Common myeloid progenitor, CD34-positive (primary cell): ENCODE measurements around the gene UBE2E2.

ENCODE experiments used
- CTCF ChIA-PET: fragments of 350-600 bp; sonication (Branson Sonifier 250); formaldehyde crosslinking; loops from one replicate; lab custom pipeline; 2021; ENCODE audit warnings: antibody characterized with exemption; lab: Charles Lee
- POLR2A ChIA-PET: fragments of 350-600 bp; sonication (Branson Sonifier 250); formaldehyde crosslinking; loops from one replicate; lab custom pipeline; 2021; ENCODE audit warnings: antibody characterized with exemption; lab: Charles Lee
- DNase-seq, 3 donors: peaks; one replicate each; pipeline versions ENCODE4 v3.0.0 to v3.0.0-alpha.2; 2013
- H3K27ac ChIP-seq, 2 experiments: 1 replicate in 1 of 2; 2 replicates in 1 of 2; pipeline ENCODE4 v1.7.0; 2013; ENCODE audit warnings: inconsistent platforms in 2 of 2, low read length in 2 of 2, mild to moderate bottlenecking in 2 of 2, low read depth in 1 of 2, moderate library complexity in 1 of 2; ENCODE audit not compliant: severe bottlenecking in 2 of 2, insufficient read depth in 1 of 2, poor library complexity in 1 of 2
- H3K27me3 ChIP-seq, 5 experiments: replicated peaks in 2 of 5; 1 replicate in 3 of 5; 2 replicates in 2 of 5; pipeline versions ENCODE4 v1.6.1 to v1.7.0; 2013; ENCODE audit warnings: low read length in 4 of 5, mild to moderate bottlenecking in 2 of 5, moderate library complexity in 2 of 5, inconsistent platforms in 1 of 5; ENCODE audit not compliant: insufficient read depth in 5 of 5, control insufficient read depth in 4 of 5
- H3K36me3 ChIP-seq, 4 experiments: 1 replicate in 2 of 4; 2 replicates in 2 of 4; pipeline versions ENCODE4 v1.6.1 to v1.7.0; 2013; ENCODE audit warnings: low read length in 3 of 4, control low read depth in 1 of 4, mild to moderate bottlenecking in 1 of 4; ENCODE audit not compliant: control insufficient read depth in 4 of 4, insufficient read depth in 4 of 4
- H3K4me1 ChIP-seq, 4 experiments: 1 replicate in 3 of 4; 2 replicates in 1 of 4; pipeline versions ENCODE4 v1.6.1 to v1.7.1; 2013; ENCODE audit warnings: low read length in 3 of 4, mild to moderate bottlenecking in 3 of 4, control low read depth in 1 of 4, inconsistent platforms in 1 of 4, moderate library complexity in 1 of 4; ENCODE audit not compliant: control insufficient read depth in 4 of 4, insufficient read depth in 4 of 4; ENCODE audit errors: control extremely low read depth in 1 of 4
- H3K4me3 ChIP-seq, 7 experiments: 1 replicate in 4 of 7; 2 replicates in 3 of 7; pipeline versions ENCODE4 v1.5.1 to v1.7.0; 2013; ENCODE audit warnings: mild to moderate bottlenecking in 7 of 7, low read length in 6 of 7, moderate library complexity in 6 of 7, inconsistent platforms in 2 of 7, low read depth in 2 of 7, control low read depth in 1 of 7; ENCODE audit not compliant: insufficient read depth in 4 of 7, control insufficient read depth in 1 of 7; ENCODE audit errors: extremely low read depth in 1 of 7
- H3K9me3 ChIP-seq, 5 experiments: 1 replicate in 4 of 5; 2 replicates in 1 of 5; pipeline versions ENCODE4 v1.6.1 to v1.7.1; 2013; ENCODE audit warnings: low read length in 4 of 5, mild to moderate bottlenecking in 2 of 5, inconsistent platforms in 1 of 5, low read depth in 1 of 5, moderate library complexity in 1 of 5; ENCODE audit not compliant: control insufficient read depth in 4 of 5, insufficient read depth in 2 of 5; ENCODE audit errors: control extremely low read depth in 1 of 5
- WGBS: methylation state at CpG from one replicate; pipeline ENCODE4 v1.1.5; 2013; ENCODE audit not compliant: insufficient coverage; 5-methylcytosine and 5-hydroxymethylcytosine counted together

UBE2E2 gene

DNA sequence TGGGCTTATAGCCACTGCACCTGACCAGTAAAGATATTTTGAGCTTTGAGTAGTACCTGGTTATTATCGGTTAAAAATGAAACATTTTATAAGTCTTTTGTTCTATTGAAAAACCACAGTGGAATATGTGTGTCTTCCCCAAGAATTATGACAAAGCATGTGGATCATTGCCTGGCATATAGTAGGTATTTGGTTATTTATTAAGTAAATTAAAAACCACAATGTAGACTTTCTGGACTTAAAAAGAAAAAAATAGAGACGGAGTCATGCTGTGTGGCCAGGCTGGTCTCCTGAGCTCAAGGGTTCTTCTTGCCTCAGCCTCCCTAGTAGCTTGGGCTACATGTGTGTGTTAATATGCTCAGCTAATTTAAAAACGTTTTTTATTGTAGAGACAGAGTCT, 43.5 kb downstream of the UBE2E2 start:
- H3K27me3 ChIP-seq: no peaks in the 10 kb centered on the region
- no peaks in the 10 kb centered on the region for H3K4me1 ChIP-seq
- no peak overlapping the region for H3K4me3 ChIP-seq
- WGBS: 82% methylated on average over 2 of the region's 3 CpGs
- DNase-seq: no peak
- H3K36me3 ChIP-seq: no peaks in the 10 kb centered on the region
- POLR2A ChIA-PET: no interaction called here
- no peak overlapping the region for H3K27ac ChIP-seq
- no peaks in the 10 kb centered on the region for H3K9me3 ChIP-seq
- CTCF ChIA-PET: no interaction called here

DNA sequence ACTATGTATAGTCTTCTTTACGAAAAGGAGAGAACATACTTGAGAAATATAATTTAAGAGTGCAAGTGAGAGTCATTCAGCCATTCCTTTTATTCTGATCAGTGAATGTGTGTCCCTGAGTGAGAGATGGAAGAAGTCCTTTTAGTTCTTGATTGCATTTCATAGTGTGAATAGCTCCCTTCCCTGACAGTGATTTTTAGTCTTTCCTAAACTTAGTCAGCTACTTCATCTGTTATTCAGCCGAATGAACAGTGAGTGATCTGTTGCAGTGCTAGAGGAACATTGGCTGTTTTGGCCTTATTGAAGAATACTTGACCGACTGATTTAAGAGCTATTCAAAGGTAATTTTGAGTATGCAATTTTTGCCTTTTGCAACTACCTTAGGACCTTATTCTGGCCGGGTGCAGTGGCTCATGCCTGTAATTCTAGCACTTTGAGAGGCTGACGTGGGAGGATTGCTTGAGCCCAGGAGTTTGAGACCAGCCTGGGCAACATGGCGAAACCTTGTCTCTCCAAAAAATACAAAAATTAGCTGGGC, 45.5 kb downstream of the UBE2E2 start:
- Histone ChIP-seq H3K4me1 (no peaks in the 10 kb centered on the region), H3K27me3 (no peaks in the 10 kb centered on the region), H3K4me3 (no peak overlapping the region), H3K27ac (no peak overlapping the region), H3K9me3 (no peaks in the 10 kb centered on the region), H3K36me3 (no peaks in the 10 kb centered on the region)
- POLR2A ChIA-PET: no interaction called here
- WGBS: 100% methylated on average over 5 of the region's 6 CpGs
- CTCF ChIA-PET: interaction anchor here (0.6 to 2.3 kb wide), 2 partner anchors 14 to 70 kb away, joined by 3 to 7 read pairs; no protein-coding TSS in a partner anchor
- DNase-seq: no peak

DNA sequence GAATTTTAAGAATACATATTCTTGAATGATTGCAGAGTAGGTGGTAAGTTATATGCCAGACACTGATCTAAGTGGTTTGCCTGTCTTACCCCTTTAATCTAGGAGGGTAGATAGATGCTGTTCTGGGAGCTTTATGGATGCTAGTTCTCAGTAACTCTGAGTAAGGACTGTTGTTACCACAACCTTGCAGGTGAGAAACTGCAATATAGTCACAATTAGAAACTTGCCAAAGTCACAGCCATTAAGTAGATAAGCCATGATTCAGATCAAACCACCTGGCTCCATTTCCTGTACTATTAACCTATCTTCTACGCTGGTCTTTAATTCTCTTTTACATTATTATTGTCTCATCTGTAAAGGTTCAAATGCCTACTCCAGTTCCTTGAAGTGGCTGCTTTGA, 46.8 kb downstream of the UBE2E2 start:
- Histone ChIP-seq H3K4me3 (no peak overlapping the region), H3K27ac (no peak overlapping the region), H3K36me3 (no peaks in the 10 kb centered on the region), H3K9me3 (no peaks in the 10 kb centered on the region), H3K27me3 (no peaks in the 10 kb centered on the region), H3K4me1 (peaks cover 0 to 8% (median 1%) of the 10 kb centered on the region in 4 experiments)
- CTCF ChIA-PET: no interaction called here
- no CpG with 5 or more reads among the region's 1 CpG for whole genome bisulfite sequencing
- POLR2A ChIA-PET: no interaction called here
- DNase-seq: no peak

DNA sequence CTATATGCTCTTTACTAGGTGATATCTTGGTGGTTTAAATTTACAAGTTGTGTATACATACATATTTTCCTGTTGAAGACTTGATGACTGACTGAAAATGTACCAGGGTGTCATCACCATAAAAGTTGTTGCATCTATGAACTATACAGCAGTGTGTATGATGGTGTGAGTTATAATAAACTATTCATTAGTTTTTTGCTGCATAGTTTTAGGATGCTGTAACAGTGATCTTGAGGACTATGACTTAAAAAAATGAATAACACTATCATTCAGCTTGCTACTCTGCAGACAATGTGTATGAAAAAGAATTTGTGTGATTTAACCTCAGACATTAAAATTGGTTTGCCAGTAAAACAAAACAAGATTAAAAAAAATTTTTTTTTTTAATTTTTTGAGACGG, 49.0 kb downstream of the UBE2E2 start:
- Histone ChIP-seq H3K4me1 (peaks cover 0 to 14% (median 1%) of the 10 kb centered on the region in 4 experiments), H3K27ac (no peak overlapping the region), H3K9me3 (no peaks in the 10 kb centered on the region), H3K27me3 (no peaks in the 10 kb centered on the region), H3K4me3 (no peak overlapping the region), H3K36me3 (no peaks in the 10 kb centered on the region)
- POLR2A ChIA-PET: no interaction called here
- CTCF ChIA-PET: no interaction called here
- no peak for DNase-seq
- 90% methylated on average over 1 of the region's 1 CpG for WGBS

DNA sequence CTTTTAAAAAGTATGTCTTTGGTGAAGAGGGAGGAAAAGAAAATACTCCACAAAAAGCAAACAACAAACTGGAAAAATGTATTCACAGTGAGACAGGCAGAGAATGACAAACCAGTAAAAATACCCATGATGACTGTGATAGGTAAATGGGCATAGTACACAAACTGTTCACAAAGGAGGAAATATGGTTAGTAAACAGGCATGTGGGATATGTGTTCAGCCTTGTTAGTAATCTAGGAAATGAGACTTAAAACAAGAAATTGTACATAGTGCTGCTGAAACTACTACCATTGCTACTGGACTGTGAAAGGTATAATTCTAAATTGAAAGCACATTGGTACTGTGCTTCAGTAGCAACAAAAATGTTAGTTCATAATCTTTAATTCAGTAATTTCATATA, 50.1 kb downstream of the UBE2E2 start:
- no peaks in the 10 kb centered on the region for H3K9me3 ChIP-seq
- H3K27ac ChIP-seq: no peak overlapping the region
- ChIA-PET POLR2A (no interaction called here), CTCF (no interaction called here)
- H3K4me1 ChIP-seq: peaks cover 0 to 15% (median 1%) of the 10 kb centered on the region in 4 experiments
- DNase-seq: no peak
- H3K4me3 ChIP-seq: no peak overlapping the region
- no peaks in the 10 kb centered on the region for H3K36me3 ChIP-seq
- no peaks in the 10 kb centered on the region for H3K27me3 ChIP-seq

DNA sequence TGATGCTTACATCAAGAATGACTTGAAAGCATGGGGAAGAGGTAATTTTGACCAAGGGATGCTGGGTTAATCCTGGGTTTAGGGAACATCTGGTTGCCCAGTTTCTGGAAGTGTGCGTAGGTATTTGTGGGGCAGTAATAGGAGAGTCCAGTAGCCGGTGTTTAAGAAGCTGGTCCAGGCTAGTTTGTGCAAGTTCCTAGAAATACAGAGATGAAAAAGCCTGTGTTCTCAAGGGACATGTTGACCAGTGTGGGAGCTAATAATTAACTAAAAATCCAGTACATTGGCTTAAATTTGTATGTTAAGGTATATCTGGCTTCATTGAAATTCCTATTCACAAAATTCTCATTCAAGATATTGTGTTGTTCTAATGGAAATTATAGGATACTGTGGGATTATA, 51.2 kb downstream of the UBE2E2 start:
- ChIA-PET POLR2A (interaction anchor here (0.6 kb wide), 1 partner anchor 88 kb away, joined by 6 read pairs; no protein-coding TSS in a partner anchor), CTCF (no interaction called here)
- WGBS: 100% methylated on average over 2 of the region's 2 CpGs

DNA sequence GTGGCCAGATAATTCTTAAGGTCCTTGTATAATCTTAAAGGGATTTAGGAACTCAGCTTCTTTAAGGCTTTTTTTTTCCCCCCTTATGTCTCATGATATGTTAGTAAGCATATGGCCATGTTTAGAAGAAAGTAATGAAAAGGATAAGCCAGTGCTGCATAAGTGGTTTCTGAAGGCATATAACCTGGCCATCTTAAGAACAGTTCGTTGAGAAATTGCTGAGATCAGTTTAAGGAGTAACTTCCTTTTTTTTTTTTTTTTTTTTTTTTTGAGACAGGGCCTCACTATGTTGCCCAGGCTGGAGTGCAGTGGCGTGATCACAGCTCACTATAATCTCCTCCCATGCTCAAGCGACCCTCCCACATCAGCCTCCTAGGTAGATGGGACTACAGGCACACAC, 51.7 kb downstream of the UBE2E2 start:
- POLR2A ChIA-PET: interaction anchor here (0.6 kb wide), 1 partner anchor 88 kb away, joined by 6 read pairs; no protein-coding TSS in a partner anchor
- no peak overlapping the region for H3K4me3 ChIP-seq

More for the DNA sequence above, 51.2 kb downstream of the UBE2E2 start:
- DNase-seq: no peak
- no peaks in the 10 kb centered on the region for H3K27me3 ChIP-seq
- no peak overlapping the region for H3K4me3 ChIP-seq
- no peaks in the 10 kb centered on the region for H3K36me3 ChIP-seq
- H3K27ac ChIP-seq: no peak overlapping the region
- peaks cover 0 to 15% (median 1%) of the 10 kb centered on the region in 4 experiments for H3K4me1 ChIP-seq
- no peaks in the 10 kb centered on the region for H3K9me3 ChIP-seq

More for the DNA sequence above, 51.7 kb downstream of the UBE2E2 start:
- Histone ChIP-seq H3K36me3 (no peaks in the 10 kb centered on the region), H3K27me3 (no peaks in the 10 kb centered on the region), H3K9me3 (no peaks in the 10 kb centered on the region), H3K27ac (no peak overlapping the region), H3K4me1 (peaks cover 0 to 15% (median 1%) of the 10 kb centered on the region in 4 experiments)
- CTCF ChIA-PET: no interaction called here
- peak in 2 of 3 donors; percentile 15 to 27 for DNase-seq
- WGBS: no CpG with 5 or more reads among the region's 3 CpGs
